Breast epithelium (tissue), 4 donors: ENCODE measurements around the gene APC2. TPM values are rescaled to one million over a fixed set of nuclear protein-coding genes. Genes with fewer than 3 reads are reported as not detected.

ENCODE experiments used
- DNase-seq, 2 donors: peaks; one replicate each; pipeline ENCODE4 v3.0.0-alpha.2; 2019; ENCODE audit warnings: low spot score in 2 of 2
- H3K27ac ChIP-seq, 2 donors: fragments of 200-600 bp; sonication (generic) in 1 of 2; one replicate each; pipeline ENCODE4 v1.5.1; 2016 to 2019; ENCODE audit warnings: mild to moderate bottlenecking in 1 of 2
- H3K27me3 ChIP-seq, 2 donors: fragments of 200-600 bp; sonication (generic) in 1 of 2; one replicate each; pipeline versions ENCODE4 v1.5.1 to v1.6.0; 2017 to 2019; ENCODE audit warnings: control low read depth in 1 of 2, mild to moderate bottlenecking in 1 of 2
- H3K36me3 ChIP-seq: fragments of 200-600 bp; one replicate; pipeline ENCODE4 v1.5.1; 2019
- H3K4me1 ChIP-seq, 2 donors: fragments of 200-600 bp; sonication (generic); one replicate each; pipeline ENCODE4 v1.5.1; 2016 to 2019; ENCODE audit warnings: control low read depth in 1 of 2
- H3K4me3 ChIP-seq, 3 donors: fragments of 200-600 bp; sonication (generic); 1 replicate in 2 of 3; 2 replicates in 1 of 3; pipeline ENCODE4 v1.5.1; 2016 to 2019; ENCODE audit warnings: mild to moderate bottlenecking in 3 of 3, moderate library complexity in 2 of 3
- H3K9me3 ChIP-seq, 2 donors: fragments of 200-600 bp; sonication (generic) in 1 of 2; one replicate each; pipeline ENCODE4 v1.5.1; 2016 to 2019; ENCODE audit warnings: control low read depth in 1 of 2
- CTCF ChIP-seq, 3 donors: fragments of 450-650 bp; IDR thresholded peaks; one replicate each; pipeline ENCODE4 v1.5.1; 2016 to 2017; ENCODE audit warnings: antibody characterized with exemption in 3 of 3, mild to moderate bottlenecking in 3 of 3, moderate library complexity in 3 of 3
- POLR2A ChIP-seq: fragments of 450-650 bp; IDR thresholded peaks from one replicate; pipeline ENCODE4 v1.6.1; 2016; ENCODE audit warnings: antibody characterized with exemption, mild to moderate bottlenecking, moderate library complexity
- POLR2AphosphoS5 ChIP-seq, 3 donors: sonication (generic); formaldehyde crosslinking; IDR thresholded peaks; one replicate each; pipeline ENCODE4 v1.6.1; 2017; ENCODE audit warnings: antibody characterized with exemption in 3 of 3
- intact Hi-C: fragments of 100-400 bp; cut with DNase I; formaldehyde crosslinking; loops from one replicate; pipeline ENCODE4 v1.15.1; 2023; ENCODE audit warnings: low total_unique reads
- total RNA-seq, 3 donors: library from RNA; depleted of rRNA; stranded (reverse); fragments of >200 nt; gene quantifications; one replicate each; pipeline ENCODE4 v1.1.0, GENCODE V29; 2016

APC2 gene
- total RNA-seq, 3 donors from 2014 or later: under 0.01 to 0.29 (median 0.16) TPM

DNA sequence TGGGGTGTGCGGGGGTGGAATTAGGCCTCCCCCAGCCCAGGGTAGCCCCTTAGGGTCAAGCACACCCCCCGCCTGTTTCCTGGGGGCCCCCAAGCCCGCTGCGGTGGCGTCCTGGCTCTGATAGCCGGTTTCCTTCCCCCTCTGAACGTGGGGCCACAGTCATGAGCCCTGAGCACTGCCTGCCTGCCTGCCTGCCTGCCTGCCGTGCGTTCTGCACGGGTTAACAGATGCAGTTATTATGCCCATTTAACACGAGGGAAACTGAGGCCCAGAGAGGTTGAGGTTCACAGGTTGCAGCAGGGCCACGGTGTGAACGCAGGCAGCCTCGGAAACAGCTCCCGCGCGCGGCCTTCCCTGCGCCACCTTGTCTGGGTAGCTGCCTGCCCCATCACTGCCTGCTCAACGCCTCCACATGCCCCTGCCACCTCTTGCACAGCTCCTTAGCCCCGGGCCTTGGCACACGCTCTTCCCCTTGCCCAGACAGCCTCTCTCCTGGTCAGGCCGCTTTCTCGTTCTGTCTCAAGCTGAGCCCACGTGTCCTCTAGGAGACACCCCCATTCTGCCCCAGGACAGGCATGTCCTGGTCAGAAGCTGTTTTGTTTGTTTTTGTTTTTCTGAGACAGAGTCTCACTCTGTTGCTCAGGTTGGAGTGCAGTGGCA is 47.4 kb upstream of the APC2 start:
- Histone ChIP-seq H3K27ac (peak overlapping the region; percentile 60 to 80), H3K36me3 (no peaks in the 10 kb centered on the region), H3K27me3 (no peaks in the 10 kb centered on the region), H3K4me3 (peak overlapping the region in 2 of 3 donors; percentile 24 to 52), H3K4me1 (peaks cover 0 to 13% of the 10 kb centered on the region in 2 donors), H3K9me3 (no peaks in the 10 kb centered on the region)
- intact Hi-C loops: loop anchor here (10.0 kb wide), 1 partner anchor 128 kb away; the partner anchor contains the start of gene FAM174C
- peak; percentile 84 to 89 for DNase-seq
- TF ChIP-seq POLR2AphosphoS5 (IDR thresholded peaks at IDR 0.05) (peak in 1 of 3 donors; percentile 25), CTCF (IDR thresholded peaks at IDR 0.05) (no peak)

DNA sequence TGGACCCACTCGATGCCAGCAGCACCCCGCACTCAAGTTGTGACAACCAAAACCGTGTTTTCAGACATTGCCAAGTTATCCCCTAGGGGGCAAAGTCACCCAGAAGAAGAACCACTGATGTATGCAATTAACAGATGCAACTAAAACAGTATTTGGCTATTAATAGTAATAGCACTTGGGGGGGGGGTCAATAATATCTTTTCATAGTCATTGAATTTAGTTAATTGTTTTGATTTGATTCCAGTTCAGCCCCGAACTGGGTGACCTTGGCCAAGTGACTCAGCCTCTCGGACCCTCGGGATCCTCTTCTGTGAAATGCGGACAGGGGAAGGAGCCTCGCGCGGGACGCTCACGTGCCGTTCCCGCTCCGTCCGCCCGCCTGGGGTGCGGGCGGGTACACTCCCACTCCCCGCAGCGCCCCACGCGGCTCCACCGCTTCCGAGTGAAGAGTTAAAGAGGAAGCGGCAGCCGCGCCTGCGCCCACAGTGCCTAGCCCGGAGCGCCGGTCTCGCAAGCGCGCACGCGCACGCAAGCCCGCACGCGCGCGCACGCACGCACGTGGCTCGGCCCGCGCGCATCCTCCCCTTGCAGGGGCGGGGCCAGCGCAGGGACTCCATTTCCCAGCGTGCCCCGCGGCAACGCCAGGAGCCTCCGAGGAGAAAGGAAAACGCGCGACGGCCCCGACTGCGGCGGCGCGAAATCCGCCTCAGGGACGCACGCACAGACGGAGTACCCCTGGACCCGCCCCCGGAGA is 43.0 kb upstream of the APC2 start:
- DNase-seq: peak; percentile 99 to 100
- no peaks in the 10 kb centered on the region for H3K27me3 ChIP-seq
- H3K9me3 ChIP-seq: no peaks in the 10 kb centered on the region
- peak overlapping the region; percentile 94 to 98 for H3K27ac ChIP-seq
- TF ChIP-seq POLR2AphosphoS5 (IDR thresholded peaks at IDR 0.05): peak; percentile 54 to 66 (median 61)
- TF ChIP-seq CTCF (IDR thresholded peaks at IDR 0.05): peak; percentile 5 to 54 (median 38)
- TF ChIP-seq POLR2A: no peak
- H3K36me3 ChIP-seq: no peaks in the 10 kb centered on the region
- peaks cover 30 to 35% of the 10 kb centered on the region in 2 donors for H3K4me1 ChIP-seq
- intact Hi-C loops: loop anchor here (10.0 kb wide), 1 partner anchor 132 kb away; the partner anchor contains the start of gene FAM174C
- peak overlapping the region; percentile 98 to 100 (median 100) for H3K4me3 ChIP-seq

DNA sequence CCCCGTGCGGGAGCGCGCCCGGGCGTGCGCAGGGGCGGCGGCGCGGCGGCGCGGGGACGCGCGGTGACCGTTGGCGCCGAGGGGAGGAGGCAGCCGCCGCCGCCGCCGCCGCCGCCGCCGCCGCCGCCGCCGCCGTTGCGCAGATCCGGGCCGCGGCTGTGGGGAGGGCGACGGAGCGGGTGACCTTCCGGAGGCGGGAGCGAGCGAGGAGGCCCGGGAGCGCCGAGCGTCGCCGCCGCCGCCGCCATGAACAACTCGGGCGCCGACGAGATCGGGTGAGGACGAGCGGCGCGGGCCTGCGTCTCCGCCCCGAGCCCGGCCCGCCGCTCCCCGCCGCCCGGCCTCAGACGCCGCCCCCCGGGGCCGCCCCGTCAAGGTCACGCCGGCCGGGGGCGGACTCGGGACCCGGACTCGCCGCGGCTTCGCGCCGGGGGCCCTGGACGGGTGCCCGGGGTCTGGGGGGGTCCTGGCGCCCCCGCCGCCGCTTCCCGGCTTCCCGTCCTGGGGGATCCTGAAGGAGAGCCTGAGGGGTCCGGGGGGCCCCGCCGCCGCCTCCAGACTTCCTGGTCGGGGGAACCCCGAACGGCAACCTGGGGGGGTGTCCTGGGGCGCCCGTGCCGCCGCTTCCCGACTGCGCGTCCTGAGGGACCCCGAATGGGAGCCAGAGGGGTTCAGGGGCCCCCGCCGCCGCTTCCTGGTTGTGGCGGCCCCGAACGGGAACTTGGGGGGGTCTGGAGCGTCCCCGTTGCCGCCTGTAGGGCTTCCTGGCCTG is 42.2 kb upstream of the APC2 start, which contains the start of gene DAZAP1:
Gene DAZAP1, plus strand, starts transcription at position 59 of the 772 bp plus-strand sequence. Its CDS starts 188 bp downstream, at position 247.
- H3K36me3 ChIP-seq: no peaks in the 10 kb centered on the region
- H3K27me3 ChIP-seq: no peaks in the 10 kb centered on the region
- peak within 1 kb of the TSS; percentile 94 to 98 for H3K27ac ChIP-seq
- DNase-seq: no peak
- no peaks in the 10 kb centered on the region for H3K9me3 ChIP-seq
- TF ChIP-seq POLR2A (no peak), POLR2AphosphoS5 (IDR thresholded peaks at IDR 0.05) (no peak), CTCF (IDR thresholded peaks at IDR 0.05) (no peak)
- intact Hi-C loops: loop anchor here (10.0 kb wide), 1 partner anchor 133 kb away; the partner anchor contains the start of gene FAM174C
- H3K4me3 ChIP-seq: peak within 1 kb of the TSS; percentile 98 to 100 (median 100)
- peaks cover 34 to 36% of the 10 kb centered on the region in 2 donors for H3K4me1 ChIP-seq

GRCh38 chr19:1408300-1409203 is 41.4 kb upstream of the APC2 start:
- H3K36me3 ChIP-seq: no peaks in the 10 kb centered on the region
- H3K4me3 ChIP-seq: peak overlapping the region; percentile 98 to 100 (median 100)
- DNase-seq: no peak
- H3K27ac ChIP-seq: peak overlapping the region; percentile 94 to 98
- peak in 2 of 3 donors; percentile 9 to 22 for TF ChIP-seq POLR2AphosphoS5 (IDR thresholded peaks at IDR 0.05)
- no peak for TF ChIP-seq POLR2A
- intact Hi-C loops: loop anchor here (10.0 kb wide), 1 partner anchor 134 kb away; the partner anchor contains the start of gene FAM174C
- H3K27me3 ChIP-seq: no peaks in the 10 kb centered on the region
- H3K9me3 ChIP-seq: no peaks in the 10 kb centered on the region
- peaks cover 40 to 45% of the 10 kb centered on the region in 2 donors for H3K4me1 ChIP-seq
